NCI-H1930 (cell line): ENCODE measurements around the gene CYRIA.

Source experiments
- DNase-seq, 2 experiments: peaks; one replicate each; lab custom pipeline; 2025; lab: John Stamatoyannopoulos, UW

The CYRIA gene

GRCh38 chr2:16650287-16651249 is 15.1 kb downstream of the CYRIA start:
- DNase-seq: no peak

GRCh38 chr2:16649353-16650286 is 16.0 kb downstream of the CYRIA start:
- DNase-seq: no peak

GRCh38 chr2:16647992-16648617 is 17.5 kb downstream of the CYRIA start:
- DNase-seq: no peak

GRCh38 chr2:16645775-16646559 is 19.7 kb downstream of the CYRIA start:
- no peak for DNase-seq

GRCh38 chr2:16645088-16645487 is 20.5 kb downstream of the CYRIA start:
- no peak for DNase-seq

- no peak for DNase-seq
Measured at GRCh38 chr2:16644221-16644925, 21.3 kb downstream of the CYRIA start.

GRCh38 chr2:16643099-16643498 is 22.5 kb downstream of the CYRIA start:
- no peak for DNase-seq

- DNase-seq: no peak
Measured at GRCh38 chr2:16642088-16642487, 23.5 kb downstream of the CYRIA start.

- DNase-seq: no peak
Measured at GRCh38 chr2:16641509-16641908, 24.1 kb downstream of the CYRIA start.

- DNase-seq: no peak
Measured at GRCh38 chr2:16640867-16641266, 24.8 kb downstream of the CYRIA start.

GRCh38 chr2:16640001-16640700 is 25.5 kb downstream of the CYRIA start:
- DNase-seq: no peak

- no peak for DNase-seq
Measured at GRCh38 chr2:16639431-16639830, 26.2 kb downstream of the CYRIA start.

GRCh38 chr2:16638946-16639345 is 26.7 kb downstream of the CYRIA start:
- DNase-seq: no peak

- DNase-seq: no peak
Measured at GRCh38 chr2:16637304-16637703, 28.3 kb downstream of the CYRIA start.

- no peak for DNase-seq
Measured at GRCh38 chr2:16635791-16636699, 29.6 kb downstream of the CYRIA start.

- DNase-seq: no peak
Measured at GRCh38 chr2:16633621-16634430, 31.8 kb downstream of the CYRIA start.

- no peak for DNase-seq
Measured at GRCh38 chr2:16632598-16632997, 33.0 kb downstream of the CYRIA start.

GRCh38 chr2:16630463-16630862 is 35.2 kb downstream of the CYRIA start:
- no peak for DNase-seq
